IPS-15b (cell line): ENCODE measurements around the gene STRA8.

Experiments
- H3K27me3 ChIP-seq: one replicate; pipeline ENCODE4 v1.6.1; 2013; ENCODE audit warnings: low read length; ENCODE audit not compliant: control insufficient read depth, insufficient read depth
- H3K36me3 ChIP-seq: one replicate; pipeline ENCODE4 v1.6.1; 2013; ENCODE audit warnings: low read length; ENCODE audit not compliant: control insufficient read depth, insufficient read depth
- H3K4me1 ChIP-seq: one replicate; pipeline ENCODE4 v1.6.1; 2013; ENCODE audit warnings: mild to moderate bottlenecking, low read length; ENCODE audit not compliant: control insufficient read depth, insufficient read depth
- H3K4me3 ChIP-seq: one replicate; pipeline ENCODE4 v1.5.1; 2013; ENCODE audit warnings: low read depth, low read length
- H3K9ac ChIP-seq: one replicate; pipeline ENCODE4 v1.6.1; 2013; ENCODE audit warnings: low read depth, mild to moderate bottlenecking, low read length
- H3K9me3 ChIP-seq: one replicate; pipeline ENCODE4 v1.6.1; 2013; ENCODE audit warnings: mild to moderate bottlenecking, low read length; ENCODE audit not compliant: control insufficient read depth, insufficient read depth

The STRA8 gene

DNA sequence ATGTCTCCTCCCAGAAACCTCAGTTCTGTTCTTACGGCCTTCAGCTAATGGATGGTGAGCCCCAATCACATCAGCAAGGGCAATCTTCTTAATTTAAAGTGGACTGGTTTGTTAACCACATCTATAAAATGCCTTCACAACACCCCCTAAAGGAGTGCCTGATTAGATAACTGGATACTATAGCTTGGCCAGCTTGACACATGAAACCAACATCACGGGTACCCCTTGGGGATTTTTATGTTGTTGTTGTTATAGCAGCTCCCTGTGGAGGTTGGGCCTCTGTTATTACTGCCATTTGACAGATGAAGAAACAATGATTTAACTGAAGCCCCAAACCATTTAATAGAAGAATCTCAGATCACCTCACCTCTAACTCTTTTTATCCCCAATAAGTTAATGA lies 26.8 kb downstream of the STRA8 start:
- H3K36me3 ChIP-seq: no peaks in the 10 kb centered on the region
- H3K4me1 ChIP-seq: no peaks in the 10 kb centered on the region
- no peak overlapping the region for H3K9ac ChIP-seq
- H3K4me3 ChIP-seq: no peak overlapping the region
- H3K9me3 ChIP-seq: no peaks in the 10 kb centered on the region
- H3K27me3 ChIP-seq: no peaks in the 10 kb centered on the region

DNA sequence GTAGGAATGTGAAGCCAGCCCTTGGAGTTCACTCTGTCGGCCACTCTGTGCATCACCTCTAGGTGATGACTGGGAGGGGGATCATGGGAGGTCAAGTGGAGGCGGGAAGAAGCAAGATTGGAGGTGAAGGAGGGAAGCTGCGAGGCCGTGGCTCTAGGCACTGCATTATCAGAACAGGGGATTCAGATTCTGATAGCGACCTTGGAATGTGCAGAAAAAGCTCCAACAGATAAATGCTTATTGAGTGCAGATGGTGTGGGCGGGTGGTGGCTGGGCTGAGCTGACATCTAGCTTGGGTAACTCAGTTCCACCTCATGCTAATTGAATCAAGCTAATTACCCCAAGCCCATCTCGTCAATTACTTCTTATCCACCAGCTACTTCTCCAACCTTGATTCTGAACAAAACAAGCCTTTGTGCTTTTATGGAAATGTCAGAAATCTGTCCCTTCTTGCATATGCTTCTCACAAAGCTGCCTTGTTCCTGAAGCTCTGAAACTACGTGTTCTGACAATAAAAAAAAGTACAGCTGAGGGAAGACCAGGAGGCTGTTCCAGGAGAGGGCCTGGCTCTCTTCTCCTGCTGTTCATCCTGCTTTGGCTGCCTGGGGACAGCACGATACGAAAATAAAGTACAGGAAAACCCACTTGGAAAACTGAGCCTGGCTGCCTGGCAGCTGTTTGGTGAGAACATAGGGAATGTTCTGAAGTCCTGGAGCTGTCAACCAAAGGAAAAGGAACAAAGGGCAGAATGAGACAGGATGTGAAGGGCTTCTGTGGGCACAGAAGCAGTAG lies 27.5 kb downstream of the STRA8 start:
- no peak overlapping the region for H3K9ac ChIP-seq
- H3K4me3 ChIP-seq: no peak overlapping the region
- H3K4me1 ChIP-seq: no peaks in the 10 kb centered on the region
- no peaks in the 10 kb centered on the region for H3K36me3 ChIP-seq
- no peaks in the 10 kb centered on the region for H3K27me3 ChIP-seq
- H3K9me3 ChIP-seq: no peaks in the 10 kb centered on the region

DNA sequence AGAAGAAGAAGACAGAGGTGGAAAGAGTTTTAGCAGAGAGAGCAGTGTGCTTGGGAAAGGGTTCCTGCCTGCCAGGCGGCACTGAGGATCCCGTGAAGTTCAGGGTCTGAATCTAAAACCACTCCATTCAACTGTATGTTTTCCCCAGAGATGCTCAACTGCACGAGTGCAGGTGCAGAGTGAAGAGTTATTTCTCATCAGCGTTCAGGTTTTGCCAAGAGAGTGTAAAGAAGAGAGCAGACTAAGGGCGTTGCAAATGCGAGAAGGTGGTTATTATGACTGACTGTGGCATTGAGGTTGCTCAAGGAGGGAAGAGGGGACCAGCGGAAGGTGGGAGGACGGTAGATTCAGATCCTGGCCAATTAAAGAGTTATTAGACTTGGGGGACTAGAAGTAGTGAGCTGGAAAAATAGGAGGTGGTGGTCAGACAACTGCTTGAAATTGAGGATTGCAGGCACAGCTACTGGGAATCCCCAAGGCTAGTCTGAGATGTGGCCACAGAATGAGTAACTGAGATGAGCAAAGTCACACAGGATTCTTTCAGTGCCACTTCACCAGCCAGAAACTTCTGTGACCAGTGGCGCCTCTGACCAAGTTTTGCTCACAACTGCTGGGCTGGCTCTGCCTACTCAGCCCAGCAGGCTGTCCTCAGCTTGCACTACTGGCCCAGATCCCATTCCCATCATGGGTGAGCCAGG lies 29.1 kb downstream of the STRA8 start:
- no peaks in the 10 kb centered on the region for H3K27me3 ChIP-seq

DNA sequence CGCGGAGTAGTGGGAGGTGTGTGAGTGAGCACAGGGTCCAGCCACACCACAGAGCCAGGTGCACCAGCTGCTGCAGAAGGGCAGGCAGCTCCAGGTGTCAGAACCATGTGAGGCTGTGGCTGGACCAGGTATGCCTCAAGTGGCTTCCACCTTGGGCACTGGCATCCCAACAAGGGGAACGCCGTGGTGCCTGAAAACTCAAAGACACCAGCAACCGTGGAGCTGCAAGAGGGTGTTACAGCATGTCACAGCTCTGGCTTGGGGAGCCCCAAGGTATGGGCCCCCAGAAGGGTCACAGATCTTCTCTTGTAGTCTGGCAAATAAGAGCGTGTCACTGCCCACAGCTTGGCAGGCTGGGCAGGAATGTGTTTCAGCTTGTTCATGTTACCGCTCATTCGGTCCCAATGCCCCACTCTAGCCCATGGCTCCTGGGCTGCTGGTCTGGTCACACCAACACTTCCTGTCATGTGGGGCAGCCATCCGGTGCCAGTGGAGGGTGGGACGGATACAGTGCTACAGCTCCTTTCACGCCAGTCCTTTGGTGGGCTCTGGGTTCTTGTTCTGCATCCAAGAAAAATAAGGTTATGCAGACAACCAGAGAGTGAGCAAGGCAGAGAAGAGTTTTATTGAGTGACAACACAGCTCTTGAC lies 29.8 kb downstream of the STRA8 start:
- Histone ChIP-seq H3K4me1 (no peaks in the 10 kb centered on the region), H3K27me3 (no peaks in the 10 kb centered on the region), H3K9me3 (no peaks in the 10 kb centered on the region), H3K9ac (no peak overlapping the region), H3K36me3 (no peaks in the 10 kb centered on the region), H3K4me3 (no peak overlapping the region)

More for the DNA sequence above, 29.1 kb downstream of the STRA8 start:
- no peak overlapping the region for H3K4me3 ChIP-seq
- no peaks in the 10 kb centered on the region for H3K36me3 ChIP-seq
- H3K9ac ChIP-seq: no peak overlapping the region
- H3K9me3 ChIP-seq: no peaks in the 10 kb centered on the region
- H3K4me1 ChIP-seq: no peaks in the 10 kb centered on the region

DNA sequence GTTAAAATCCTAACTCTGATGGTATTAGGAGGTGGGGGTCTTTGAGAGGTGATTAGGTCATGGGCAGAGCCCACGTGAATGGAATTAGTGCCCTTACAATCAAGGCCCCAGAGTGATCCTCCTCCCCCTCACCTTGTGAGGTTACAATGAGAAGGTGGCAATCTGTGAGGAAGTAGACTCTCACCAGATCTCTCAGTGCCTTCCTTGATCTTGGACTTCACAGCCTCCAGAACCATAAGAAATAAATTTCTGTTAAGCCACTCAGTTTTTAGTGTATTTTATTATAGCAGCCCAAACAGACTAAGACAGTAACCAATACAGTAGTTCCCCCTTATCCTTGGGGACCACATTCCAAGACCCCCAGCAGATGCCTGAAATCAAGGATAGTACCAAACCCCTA lies 32.0 kb downstream of the STRA8 start:
- Histone ChIP-seq H3K9me3 (no peaks in the 10 kb centered on the region), H3K4me3 (no peak overlapping the region), H3K36me3 (no peaks in the 10 kb centered on the region), H3K9ac (no peak overlapping the region), H3K27me3 (no peaks in the 10 kb centered on the region), H3K4me1 (no peaks in the 10 kb centered on the region)

DNA sequence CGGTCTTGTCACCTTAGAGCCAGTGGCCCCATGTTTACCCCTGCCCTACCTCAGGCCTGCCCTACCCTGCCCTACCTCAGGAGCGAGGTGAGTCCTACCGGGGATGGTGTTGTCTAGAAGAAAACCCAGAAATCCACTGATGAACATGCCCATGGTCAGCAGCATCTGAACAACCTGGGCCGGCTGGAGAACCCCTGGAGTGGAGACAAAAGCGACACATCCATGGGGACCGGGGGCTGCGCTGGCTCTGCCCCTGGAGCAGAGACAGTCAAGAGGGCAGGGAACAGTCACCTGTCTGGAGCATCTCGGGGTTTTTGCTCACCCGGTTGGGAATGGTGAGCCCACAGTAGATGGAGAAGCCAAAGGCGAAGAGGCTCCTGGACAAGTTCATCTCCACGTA lies 36.3 kb downstream of the STRA8 start:
- H3K27me3 ChIP-seq: no peaks in the 10 kb centered on the region
- H3K4me3 ChIP-seq: no peak overlapping the region
- no peak overlapping the region for H3K9ac ChIP-seq
- H3K36me3 ChIP-seq: no peaks in the 10 kb centered on the region
- H3K9me3 ChIP-seq: no peaks in the 10 kb centered on the region
- no peaks in the 10 kb centered on the region for H3K4me1 ChIP-seq

DNA sequence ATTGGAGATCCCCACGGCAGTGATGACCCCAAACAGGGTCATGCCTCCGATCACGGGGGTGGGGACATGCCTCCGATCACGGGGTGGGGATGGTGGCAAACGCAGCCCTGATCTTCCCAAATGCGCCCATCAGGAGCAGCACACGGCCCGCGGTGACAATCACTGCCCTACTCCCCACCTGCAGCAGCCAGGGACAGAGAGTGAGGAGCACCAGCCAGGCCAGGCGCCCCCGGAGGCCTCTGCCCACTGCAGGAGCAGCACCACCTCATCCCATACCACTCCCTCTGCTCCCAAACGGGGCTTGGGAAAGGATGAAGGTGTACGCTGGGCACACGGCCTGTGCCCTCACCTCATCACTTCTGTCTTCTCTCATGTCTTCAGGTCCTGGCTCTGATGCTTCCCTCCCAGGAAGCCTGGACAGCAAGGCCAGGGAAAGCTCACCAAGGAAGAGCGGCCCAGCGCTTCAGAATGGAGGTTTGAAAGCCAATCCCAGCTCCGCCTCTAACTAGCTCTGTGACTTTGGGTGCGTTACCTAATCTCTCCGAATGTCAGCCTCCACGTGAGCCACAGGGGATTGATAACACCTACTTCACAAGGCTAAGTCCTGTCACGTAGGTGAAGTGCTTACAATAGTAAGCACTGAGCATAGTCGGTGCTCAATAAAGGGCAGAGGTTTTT lies 37.1 kb downstream of the STRA8 start:
- no peaks in the 10 kb centered on the region for H3K4me1 ChIP-seq
- no peak overlapping the region for H3K9ac ChIP-seq
- H3K27me3 ChIP-seq: no peaks in the 10 kb centered on the region
- H3K36me3 ChIP-seq: no peaks in the 10 kb centered on the region
- no peaks in the 10 kb centered on the region for H3K9me3 ChIP-seq
- H3K4me3 ChIP-seq: no peak overlapping the region

DNA sequence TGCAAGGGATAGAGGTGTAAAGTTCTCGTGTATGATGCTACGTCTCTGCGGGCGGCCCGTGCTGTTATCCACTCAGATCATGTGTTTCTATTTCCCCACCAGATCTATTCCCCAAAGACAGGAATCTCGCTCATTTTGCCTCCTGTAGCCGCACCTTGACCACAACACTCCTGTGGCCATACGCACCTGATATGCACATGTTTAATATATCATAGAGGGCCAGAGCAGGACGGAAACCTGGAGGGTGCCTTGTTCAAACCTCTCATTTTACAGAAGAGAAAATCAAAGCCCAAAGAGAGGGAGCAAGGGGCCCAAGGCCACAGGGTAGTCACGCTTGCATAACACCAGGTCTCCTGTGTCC lies 37.6 kb downstream of the STRA8 start:
- Histone ChIP-seq H3K27me3 (no peaks in the 10 kb centered on the region), H3K9me3 (no peaks in the 10 kb centered on the region), H3K9ac (no peak overlapping the region), H3K4me1 (no peaks in the 10 kb centered on the region), H3K36me3 (no peaks in the 10 kb centered on the region), H3K4me3 (no peak overlapping the region)

DNA sequence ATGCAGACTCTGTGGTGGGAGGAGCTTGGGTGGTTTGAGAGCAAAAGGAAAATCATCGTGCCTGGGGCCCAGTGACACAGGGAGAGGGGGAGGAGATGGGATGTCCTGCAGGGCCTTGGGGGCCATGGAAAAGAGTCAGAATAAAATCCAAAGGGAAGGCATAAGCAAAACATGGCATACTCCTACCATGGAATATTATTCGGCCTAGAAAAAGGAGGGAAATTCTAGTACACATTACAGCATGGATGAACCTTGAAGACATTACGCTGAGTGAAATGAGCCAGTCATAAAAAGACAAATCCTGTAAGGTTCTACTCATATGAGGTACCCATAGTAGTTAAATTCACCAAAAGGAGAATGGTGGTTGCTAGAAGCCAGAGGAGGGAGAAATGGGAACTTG lies 38.7 kb downstream of the STRA8 start:
- Histone ChIP-seq H3K4me3 (no peak overlapping the region), H3K9me3 (no peaks in the 10 kb centered on the region), H3K9ac (no peak overlapping the region), H3K4me1 (no peaks in the 10 kb centered on the region), H3K27me3 (no peaks in the 10 kb centered on the region), H3K36me3 (no peaks in the 10 kb centered on the region)

DNA sequence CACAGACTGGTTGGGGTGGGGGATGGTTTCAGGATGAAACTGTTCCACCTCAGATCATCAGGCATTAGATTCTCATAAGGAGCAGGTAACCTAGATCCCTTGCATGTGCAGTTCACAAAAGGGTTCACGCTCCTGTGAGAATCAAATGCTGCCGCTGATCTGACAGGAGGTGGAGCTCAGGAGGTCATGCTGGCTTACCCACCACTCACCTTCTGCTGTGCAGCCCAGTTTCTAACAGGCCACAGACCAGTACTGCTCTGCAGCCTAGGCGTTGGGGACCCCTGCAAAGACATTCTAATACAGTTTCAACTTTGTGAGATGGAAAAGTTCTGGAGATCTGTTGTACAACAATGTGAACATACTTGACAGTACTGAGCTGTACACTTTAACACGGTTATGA lies 39.9 kb downstream of the STRA8 start:
- H3K36me3 ChIP-seq: no peaks in the 10 kb centered on the region
- H3K4me3 ChIP-seq: no peak overlapping the region
- no peaks in the 10 kb centered on the region for H3K4me1 ChIP-seq
- no peaks in the 10 kb centered on the region for H3K27me3 ChIP-seq
- H3K9ac ChIP-seq: no peak overlapping the region
- no peaks in the 10 kb centered on the region for H3K9me3 ChIP-seq

DNA sequence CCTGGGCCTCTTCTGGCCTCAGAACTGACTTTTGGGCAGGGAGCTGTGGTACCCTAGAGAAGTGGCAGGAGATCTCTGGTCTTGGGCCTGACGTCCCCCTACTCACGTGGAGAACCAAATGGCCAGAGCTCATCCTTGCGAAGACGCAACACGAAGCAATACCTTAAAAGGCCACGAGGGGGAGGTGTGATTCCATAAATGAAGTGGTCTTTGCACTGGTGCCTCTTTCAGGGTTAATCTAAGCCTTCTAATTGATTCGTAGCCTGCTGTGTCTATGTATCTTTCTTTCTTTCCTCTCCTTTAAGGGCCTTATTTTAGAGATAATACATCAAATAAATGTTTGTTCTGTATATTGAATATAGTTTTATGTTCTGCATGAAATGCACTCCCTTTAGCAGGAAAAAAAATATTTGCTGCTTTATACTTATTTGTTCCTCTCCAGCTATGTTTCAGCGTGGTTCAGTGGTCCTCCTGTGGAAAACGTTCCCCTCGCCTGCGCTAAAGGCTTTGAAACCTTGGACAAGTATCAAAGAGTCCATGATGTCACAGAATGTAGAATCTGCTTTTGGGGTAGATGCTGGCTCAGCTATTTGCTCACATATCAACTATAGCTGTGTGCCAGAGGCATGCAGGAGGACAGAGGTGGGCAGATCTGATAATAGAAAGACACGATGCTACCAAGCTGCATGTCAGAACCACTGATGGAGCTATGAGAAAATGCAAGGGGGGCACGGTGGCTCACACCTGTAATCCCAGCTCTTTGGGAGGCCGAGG lies 41.0 kb downstream of the STRA8 start:
- H3K9me3 ChIP-seq: no peaks in the 10 kb centered on the region
- no peaks in the 10 kb centered on the region for H3K4me1 ChIP-seq
- no peak overlapping the region for H3K4me3 ChIP-seq
- no peaks in the 10 kb centered on the region for H3K27me3 ChIP-seq
- no peak overlapping the region for H3K9ac ChIP-seq
- no peaks in the 10 kb centered on the region for H3K36me3 ChIP-seq
